Keratinocyte (primary cell): ENCODE results near the gene FHIT. TPM values are rescaled to one million over a fixed set of nuclear protein-coding genes. Genes with fewer than 3 reads are reported as not detected.

Experiments
- DNase-seq: peaks from one replicate; pipeline ENCODE4 v3.0.0-alpha.2; 2011; ENCODE audit warnings: low read depth, missing footprints, low spot score
- FAIRE-seq: peaks from 2 replicates; lab custom pipeline; 2011; peaks lifted over from hg19 to GRCh38; lab: Jason Lieb, UNC
- H2AFZ ChIP-seq: 2 replicates; pipeline ENCODE4 v1.6.0; 2012; ENCODE audit warnings: low read length, control low read depth, inconsistent platforms; ENCODE audit not compliant: control insufficient read depth
- H3K27ac ChIP-seq: 2 replicates; pipeline ENCODE4 v1.5.1; 2011; ENCODE audit warnings: low read length; ENCODE audit not compliant: control insufficient read depth, insufficient read depth
- H3K27me3 ChIP-seq: 3 replicates; pipeline ENCODE4 v1.6.0; 2011; ENCODE audit warnings: low read length; ENCODE audit not compliant: control insufficient read depth, insufficient read depth; ENCODE audit errors: extremely low read depth
- H3K36me3 ChIP-seq, 2 experiments: 2 replicates in 1 of 2; 3 replicates in 1 of 2; pipeline ENCODE4 v1.5.1; 2011; ENCODE audit warnings: low read length in 2 of 2, mild to moderate bottlenecking in 1 of 2; ENCODE audit not compliant: control insufficient read depth in 2 of 2, insufficient read depth in 2 of 2; ENCODE audit errors: extremely low read depth in 1 of 2
- H3K4me1 ChIP-seq: 3 replicates; pipeline ENCODE4 v1.5.1; 2011; ENCODE audit warnings: low read length; ENCODE audit not compliant: control insufficient read depth, insufficient read depth; ENCODE audit errors: extremely low read depth
- H3K4me2 ChIP-seq: 3 replicates; pipeline ENCODE4 v1.6.0; 2011; ENCODE audit warnings: low read depth, low read length; ENCODE audit not compliant: control insufficient read depth, insufficient read depth; ENCODE audit errors: extremely low read depth
- H3K4me3 ChIP-seq, 3 experiments: fragments of 200-600 bp in 1 of 3; sonication (generic) in 1 of 3; 2 replicates in 2 of 3; 3 replicates in 1 of 3; pipeline ENCODE4 v1.5.1; 2011 to 2016; ENCODE audit warnings: low read length in 3 of 3, mild to moderate bottlenecking in 3 of 3, control low read depth in 2 of 3, inconsistent platforms in 1 of 3, low read depth in 1 of 3, mixed read lengths in 1 of 3, mixed run types in 1 of 3, moderate library complexity in 1 of 3; ENCODE audit not compliant: control insufficient read depth in 2 of 3, insufficient read depth in 2 of 3; ENCODE audit errors: extremely low read depth in 1 of 3
- H3K79me2 ChIP-seq: 2 replicates; pipeline ENCODE4 v1.6.0; 2012; ENCODE audit warnings: low read length; ENCODE audit not compliant: control insufficient read depth, insufficient read depth
- H3K9ac ChIP-seq: 3 replicates; pipeline ENCODE4 v1.6.0; 2011; ENCODE audit warnings: low read length; ENCODE audit not compliant: control insufficient read depth, insufficient read depth; ENCODE audit errors: extremely low read depth
- H3K9me1 ChIP-seq: 3 replicates; pipeline ENCODE4 v1.6.0; 2011; ENCODE audit warnings: low read length; ENCODE audit not compliant: control insufficient read depth, insufficient read depth; ENCODE audit errors: extremely low read depth
- H3K9me3 ChIP-seq: 2 replicates; pipeline ENCODE4 v1.5.1; 2012; ENCODE audit warnings: low read depth, low read length; ENCODE audit not compliant: control insufficient read depth
- H4K20me1 ChIP-seq: 3 replicates; pipeline ENCODE4 v1.6.0; 2011; ENCODE audit warnings: low read length; ENCODE audit not compliant: control insufficient read depth, insufficient read depth; ENCODE audit errors: extremely low read depth
- CTCF ChIP-seq, 3 experiments: IDR thresholded peaks in 1 of 3; conservative IDR thresholded peaks in 1 of 3; optimal IDR thresholded peaks in 1 of 3; 2 replicates in 2 of 3; 3 replicates in 1 of 3; pipeline versions ENCODE3 to v1.5.1; 2011; ENCODE audit warnings: low read length in 3 of 3, mild to moderate bottlenecking in 3 of 3, moderate library complexity in 2 of 3, control low read depth in 1 of 3, inconsistent platforms in 1 of 3; ENCODE audit not compliant: insufficient read depth in 2 of 3; ENCODE audit errors: extremely low read depth in 1 of 3
- EZH2 ChIP-seq: IDR thresholded peaks from one replicate; pipeline ENCODE4 v1.6.1; 2012; ENCODE audit warnings: inconsistent platforms, mild to moderate bottlenecking, low read length, moderate library complexity
- dilution Hi-C: fragments of 300-500 bp; cut with MboI; formaldehyde crosslinking; loops from one replicate; pipeline ENCODE4 v1.7.0; 2020; ENCODE audit warnings: low sequenced_read_pairs; ENCODE audit not compliant: extremely low pct_ligation_motif_present
- polyA plus RNA-seq, 5 experiments: library from polyadenylated mRNA; depleted of rRNA in 3 of 5; stranded (reverse) in 3 of 5; stranded (forward) in 1 of 5; unstranded in 1 of 5; fragments of >200 nt; gene quantifications; 1 replicate in 1 of 5; 2 replicates in 3 of 5; 3 replicates in 1 of 5; pipeline versions ENCODE4 v1.2.1 to v1.2.3, GENCODE V29; 2011 to 2012; ENCODE audit warnings: missing spikeins in 2 of 5, low read depth in 1 of 5, low replicate concordance in 1 of 5

Gene FHIT
- polyA plus RNA-seq, 1 donor (not counting 4 experiments of a cell fraction or from before 2014, with no cell fraction given), result 2.2 TPM

GRCh38 chr3:60355825-60356224 is 895.4 kb downstream of the FHIT start:
- no peaks in the 10 kb centered on the region for H3K36me3 ChIP-seq
- H3K79me2 ChIP-seq, result no peaks in the 10 kb centered on the region
- H3K27ac ChIP-seq, result no peak overlapping the region
- H3K27me3 ChIP-seq, result peaks cover 4% of the 10 kb centered on the region
- H3K9me1 ChIP-seq, result no peaks in the 10 kb centered on the region
- no peaks in the 10 kb centered on the region for H4K20me1 ChIP-seq
- no peak overlapping the region for H3K4me2 ChIP-seq
- DNase-seq (no peak), FAIRE-seq (no peak)
- dilution Hi-C loops, result no loop called here
- no peak overlapping the region for H3K4me3 ChIP-seq
- no peaks in the 10 kb centered on the region for H3K4me1 ChIP-seq
- H3K9me3 ChIP-seq, result no peaks in the 10 kb centered on the region
- H2AFZ ChIP-seq, result no peak overlapping the region
- no peak for TF ChIP-seq EZH2
- TF ChIP-seq CTCF (optimal IDR thresholded peaks at IDR 0.05 in 1 of 3, IDR thresholded peaks at IDR 0.05 in 1 of 3, conservative IDR thresholded peaks at IDR 0.05 in 1 of 3; ENCODE audit: extremely low read depth in 1 of 3, insufficient read depth in 2 of 3, low read length in 3 of 3), result no peak
- no peak overlapping the region for H3K9ac ChIP-seq

- H3K27ac ChIP-seq, result no peak overlapping the region
- H3K79me2 ChIP-seq, result no peaks in the 10 kb centered on the region
- no peaks in the 10 kb centered on the region for H3K9me1 ChIP-seq
- H4K20me1 ChIP-seq, result no peaks in the 10 kb centered on the region
- H2AFZ ChIP-seq, result no peak overlapping the region
- no peak overlapping the region for H3K4me2 ChIP-seq
- H3K9me3 ChIP-seq, result no peaks in the 10 kb centered on the region
- H3K36me3 ChIP-seq, result no peaks in the 10 kb centered on the region
- no peak overlapping the region for H3K9ac ChIP-seq
- TF ChIP-seq CTCF (optimal IDR thresholded peaks at IDR 0.05 in 1 of 3, IDR thresholded peaks at IDR 0.05 in 1 of 3, conservative IDR thresholded peaks at IDR 0.05 in 1 of 3; ENCODE audit: extremely low read depth in 1 of 3, insufficient read depth in 2 of 3, low read length in 3 of 3) (no peak), EZH2 (no peak)
- dilution Hi-C loops, result no loop called here
- no peaks in the 10 kb centered on the region for H3K27me3 ChIP-seq
- DNase-seq (no peak), FAIRE-seq (no peak)
- no peaks in the 10 kb centered on the region for H3K4me1 ChIP-seq
- H3K4me3 ChIP-seq, result no peak overlapping the region
Measured at GRCh38 chr3:60351481-60351880, 899.8 kb downstream of the FHIT start.
